Fibroblast of lung (primary cell): ENCODE results near the gene CHKA. TPM values are rescaled to one million over a fixed set of nuclear protein-coding genes. Genes with fewer than 3 reads are reported as not detected.

Source experiments
- DNase-seq, 2 donors: peaks; one replicate each; pipeline versions ENCODE4 v3.0.0 to v3.0.0-alpha.2; 2010; ENCODE audit warnings: low read depth in 2 of 2
- H2AFZ ChIP-seq: 2 replicates; pipeline ENCODE4 v1.5.1; 2012; ENCODE audit warnings: low read length, control low read depth, inconsistent platforms
- H3K27ac ChIP-seq: 2 replicates; pipeline ENCODE4 v1.5.1; 2011; ENCODE audit warnings: low read length, control low read depth; ENCODE audit not compliant: insufficient read depth
- H3K27me3 ChIP-seq: 2 replicates; pipeline ENCODE4 v1.5.1; 2011; ENCODE audit warnings: mild to moderate bottlenecking, low read length; ENCODE audit not compliant: control insufficient read depth, insufficient read depth
- H3K36me3 ChIP-seq: 2 replicates; pipeline ENCODE4 v1.5.1; 2011; ENCODE audit warnings: low read length; ENCODE audit not compliant: control insufficient read depth, insufficient read depth
- H3K4me1 ChIP-seq: 2 replicates; pipeline ENCODE4 v1.5.1; 2011; ENCODE audit warnings: low read length; ENCODE audit not compliant: control insufficient read depth, insufficient read depth; ENCODE audit errors: extremely low read depth
- H3K4me2 ChIP-seq: 2 replicates; pipeline ENCODE4 v1.5.1; 2011; ENCODE audit warnings: low read length, control low read depth; ENCODE audit not compliant: insufficient read depth; ENCODE audit errors: extremely low read depth
- H3K4me3 ChIP-seq, 4 experiments: fragments of 200-600 bp in 1 of 4; sonication (generic) in 1 of 4; replicated peaks in 1 of 4; 2 replicates each; pipeline ENCODE4 v1.5.1; 2011 to 2016; ENCODE audit warnings: low read length in 4 of 4, low read depth in 3 of 4, mild to moderate bottlenecking in 3 of 4, control low read depth in 2 of 4, inconsistent platforms in 1 of 4, mixed read lengths in 1 of 4; ENCODE audit not compliant: insufficient read depth in 1 of 4; ENCODE audit errors: control extremely low read depth in 1 of 4
- H3K79me2 ChIP-seq: 2 replicates; pipeline ENCODE4 v1.5.1; 2012; ENCODE audit warnings: mild to moderate bottlenecking, low read length, inconsistent platforms; ENCODE audit not compliant: control insufficient read depth, insufficient read depth
- H3K9ac ChIP-seq: 2 replicates; pipeline ENCODE4 v1.5.1; 2011; ENCODE audit warnings: mild to moderate bottlenecking, low read length, control low read depth; ENCODE audit not compliant: insufficient read depth
- H3K9me3 ChIP-seq: 2 replicates; pipeline ENCODE4 v1.5.1; 2012; ENCODE audit warnings: low read depth, low read length; ENCODE audit not compliant: control insufficient read depth, insufficient read depth
- H4K20me1 ChIP-seq: 2 replicates; pipeline ENCODE4 v1.5.1; 2011; ENCODE audit warnings: low read length; ENCODE audit not compliant: control insufficient read depth, insufficient read depth; ENCODE audit errors: extremely low read depth
- CTCF ChIP-seq, 2 donors: IDR thresholded peaks in 1 of 2; conservative IDR thresholded peaks in 1 of 2; 1 replicate in 1 of 2; 2 replicates in 1 of 2; pipeline ENCODE4 v1.5.1; 2011 to 2012; ENCODE audit warnings: low read length in 2 of 2, control low read depth in 1 of 2, inconsistent platforms in 1 of 2, low read depth in 1 of 2, mild to moderate bottlenecking in 1 of 2
- EZH2 ChIP-seq: IDR thresholded peaks from 2 replicates; pipeline ENCODE4 v1.5.1; 2012; ENCODE audit warnings: low read length, control low read depth, mild to moderate bottlenecking; ENCODE audit errors: missing control alignments
- polyA plus RNA-seq, 2 donors: library from polyadenylated mRNA; depleted of rRNA in 1 of 2; stranded (reverse) in 1 of 2; unstranded in 1 of 2; fragments of >200 nt; gene quantifications; 2 replicates each; pipeline ENCODE4 v1.2.1, GENCODE V29; 2011 to 2012; ENCODE audit warnings: missing spikeins in 1 of 2
- total RNA-seq: library from RNA; depleted of rRNA; stranded (reverse); fragments of >200 nt; gene quantifications from 2 replicates; pipeline ENCODE4 v1.2.1, GENCODE V29; 2014

CHKA gene
- total and polyA plus RNA-seq, 2 donors (not counting 1 experiment from before 2014, with no cell fraction given), result 7.2 to 8.4 TPM

- Histone ChIP-seq H3K4me3 (no peak overlapping the region), H3K27me3 (no peaks in the 10 kb centered on the region), H4K20me1 (no peaks in the 10 kb centered on the region), H3K4me2 (no peak overlapping the region), H3K4me1 (peaks cover 19% of the 10 kb centered on the region), H3K9ac (no peak overlapping the region), H3K9me3 (no peaks in the 10 kb centered on the region), H3K79me2 (peaks cover 2% of the 10 kb centered on the region), H3K27ac (no peak overlapping the region), H3K36me3 (peaks cover 6% of the 10 kb centered on the region), H2AFZ (no peak overlapping the region)
- no peak for DNase-seq
- TF ChIP-seq EZH2 (no peak), CTCF (conservative IDR thresholded peaks at IDR 0.05 in 1 of 2, IDR thresholded peaks at IDR 0.05 in 1 of 2; ENCODE audit: low read depth in 1 of 2, low read length in 2 of 2) (no peak)
Measured at GRCh38 chr11:68018730-68019190, 102.4 kb downstream of the CHKA start.

GRCh38 chr11:68017980-68018729 lies 103.0 kb downstream of the CHKA start:
- Histone ChIP-seq H3K4me2 (no peak overlapping the region), H3K4me1 (peaks cover 24% of the 10 kb centered on the region), H3K36me3 (peaks cover 9% of the 10 kb centered on the region), H3K9ac (no peak overlapping the region), H3K79me2 (peaks cover 6% of the 10 kb centered on the region), H3K27ac (no peak overlapping the region), H3K4me3 (no peak overlapping the region), H3K27me3 (no peaks in the 10 kb centered on the region), H2AFZ (no peak overlapping the region), H4K20me1 (no peaks in the 10 kb centered on the region), H3K9me3 (no peaks in the 10 kb centered on the region)
- no peak for DNase-seq
- TF ChIP-seq EZH2 (no peak), CTCF (conservative IDR thresholded peaks at IDR 0.05 in 1 of 2, IDR thresholded peaks at IDR 0.05 in 1 of 2; ENCODE audit: low read depth in 1 of 2, low read length in 2 of 2) (no peak)

- peaks cover 9% of the 10 kb centered on the region for H3K36me3 ChIP-seq
- peaks cover 13% of the 10 kb centered on the region for H3K79me2 ChIP-seq
- TF ChIP-seq CTCF (conservative IDR thresholded peaks at IDR 0.05 in 1 of 2, IDR thresholded peaks at IDR 0.05 in 1 of 2; ENCODE audit: low read depth in 1 of 2, low read length in 2 of 2), result no peak
- TF ChIP-seq EZH2, result no peak
- no peak overlapping the region for H3K4me3 ChIP-seq
- no peak overlapping the region for H3K9ac ChIP-seq
- no peaks in the 10 kb centered on the region for H3K27me3 ChIP-seq
- no peaks in the 10 kb centered on the region for H3K9me3 ChIP-seq
- H2AFZ ChIP-seq, result no peak overlapping the region
- peak in 1 of 2 donors; percentile 29 for DNase-seq
- peaks cover 33% of the 10 kb centered on the region for H3K4me1 ChIP-seq
- H4K20me1 ChIP-seq, result no peaks in the 10 kb centered on the region
- no peak overlapping the region for H3K27ac ChIP-seq
- no peak overlapping the region for H3K4me2 ChIP-seq
Measured at GRCh38 chr11:68016904-68017817, 104.0 kb downstream of the CHKA start.
